Loucy (cell line): ENCODE measurements around the gene DPYSL4.

ENCODE experiments used
- H2AFZ ChIP-seq: fragments of 200-600 bp; sonication (generic); 2 replicates; pipeline ENCODE4 v1.6.0; 2016; ENCODE audit warnings: antibody characterized with exemption, mild to moderate bottlenecking, low read length, moderate library complexity
- H3F3A ChIP-seq: fragments of 200-600 bp; 2 replicates; pipeline ENCODE4 v1.6.0; 2016; ENCODE audit warnings: antibody characterized with exemption, low read depth, mild to moderate bottlenecking
- H3K27me3 ChIP-seq: fragments of 200-600 bp; sonication (generic); 2 replicates; pipeline ENCODE4 v1.6.1; 2014; ENCODE audit warnings: low read length, mild to moderate bottlenecking; ENCODE audit not compliant: insufficient read depth, poor library complexity, severe bottlenecking
- H3K36me3 ChIP-seq: fragments of 200-600 bp; sonication (generic); 2 replicates; pipeline ENCODE4 v1.6.1; 2016; ENCODE audit warnings: low read length; ENCODE audit not compliant: insufficient read depth
- H3K4me1 ChIP-seq: fragments of 200-600 bp; sonication (generic); 2 replicates; pipeline ENCODE4 v1.5.1; 2014; ENCODE audit warnings: low read length, mild to moderate bottlenecking; ENCODE audit not compliant: insufficient read depth, poor library complexity, severe bottlenecking
- H3K4me2 ChIP-seq: fragments of 200-600 bp; sonication (generic); 2 replicates; pipeline ENCODE4 v1.6.0; 2014; ENCODE audit warnings: antibody characterized with exemption, low read length, low read depth, mild to moderate bottlenecking; ENCODE audit not compliant: poor library complexity, severe bottlenecking
- H3K4me3 ChIP-seq: fragments of 200-600 bp; sonication (generic); 2 replicates; pipeline ENCODE4 v1.5.1; 2014; ENCODE audit warnings: low read length, mild to moderate bottlenecking, mixed read lengths; ENCODE audit not compliant: poor library complexity, severe bottlenecking
- H3K79me2 ChIP-seq: fragments of 200-600 bp; sonication (generic); 2 replicates; pipeline ENCODE4 v1.6.1; 2014; ENCODE audit warnings: low read length; ENCODE audit not compliant: insufficient read depth
- H3K9ac ChIP-seq: fragments of 200-600 bp; sonication (generic); 2 replicates; pipeline ENCODE4 v1.6.0; 2014; ENCODE audit warnings: mild to moderate bottlenecking, low read depth, low read length, moderate library complexity; ENCODE audit not compliant: poor library complexity, severe bottlenecking
- H3K9me2 ChIP-seq: fragments of 200-600 bp; sonication (generic); replicated peaks from 2 replicates; pipeline ENCODE4 v1.6.1; 2016; ENCODE audit warnings: low read depth, low read length, mixed read lengths
- H3K9me3 ChIP-seq: fragments of 200-600 bp; sonication (generic); 2 replicates; pipeline ENCODE4 v1.6.1; 2014; ENCODE audit warnings: mild to moderate bottlenecking, antibody characterized with exemption, low read length, low read depth; ENCODE audit not compliant: insufficient read depth
- H4K20me1 ChIP-seq: fragments of 200-600 bp; sonication (generic); 2 replicates; pipeline ENCODE4 v1.6.0; 2014; ENCODE audit warnings: antibody characterized with exemption, low read length, mild to moderate bottlenecking; ENCODE audit not compliant: insufficient read depth, poor library complexity, severe bottlenecking
- CTCF ChIP-seq: fragments of 200-600 bp; sonication (generic); conservative IDR thresholded peaks from 2 replicates; pipeline ENCODE4 v1.5.1; 2014; ENCODE audit warnings: mild to moderate bottlenecking, antibody characterized with exemption, low read length
- EZH2phosphoT487 ChIP-seq: fragments of 200-600 bp; IDR thresholded peaks from 2 replicates; pipeline ENCODE4 v1.6.1; 2018; ENCODE audit warnings: antibody characterized with exemption, mild to moderate bottlenecking, moderate library complexity, borderline replicate concordance

DPYSL4 gene

GRCh38 chr10:132197271-132198067, 10.7 kb downstream of the DPYSL4 start:
- Histone ChIP-seq H3F3A (no peaks in the 10 kb centered on the region), H3K9ac (no peak overlapping the region), H3K4me2 (no peak overlapping the region), H3K27me3 (no peaks in the 10 kb centered on the region), H3K4me1 (no peaks in the 10 kb centered on the region), H3K4me3 (no peak overlapping the region), H2AFZ (no peak overlapping the region), H4K20me1 (no peaks in the 10 kb centered on the region), H3K9me2 (no peaks in the 10 kb centered on the region), H3K9me3 (no peaks in the 10 kb centered on the region; the same call in 1 of the 2 replicates), H3K79me2 (no peaks in the 10 kb centered on the region), H3K36me3 (no peaks in the 10 kb centered on the region)
- no peak for TF ChIP-seq EZH2phosphoT487
- no peak for TF ChIP-seq CTCF

DNA sequence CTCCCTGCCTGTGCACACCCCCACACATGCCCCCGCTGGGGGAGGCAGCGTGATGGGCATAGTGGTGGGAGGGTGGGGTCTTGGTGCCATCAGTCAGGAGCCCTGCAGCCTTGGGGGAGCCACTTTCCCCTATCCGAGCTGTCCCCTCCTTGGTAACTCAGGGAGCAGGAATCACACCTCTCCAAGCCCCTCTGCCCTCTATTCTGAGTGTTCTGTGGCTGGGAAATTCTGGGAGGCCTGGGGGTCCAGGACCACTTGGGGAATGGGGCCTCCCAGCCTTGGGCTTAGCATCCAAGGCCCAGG, 11.3 kb downstream of the DPYSL4 start:
- H4K20me1 ChIP-seq = no peaks in the 10 kb centered on the region
- H3K4me1 ChIP-seq = no peaks in the 10 kb centered on the region
- H3K36me3 ChIP-seq = no peaks in the 10 kb centered on the region
- H3K4me2 ChIP-seq = no peak overlapping the region
- no peaks in the 10 kb centered on the region for H3F3A ChIP-seq
- H3K27me3 ChIP-seq = no peaks in the 10 kb centered on the region
- H3K9ac ChIP-seq = no peak overlapping the region
- no peaks in the 10 kb centered on the region; the same call in 1 of the 2 replicates for H3K9me3 ChIP-seq
- no peak for TF ChIP-seq CTCF
- TF ChIP-seq EZH2phosphoT487 = no peak
- no peaks in the 10 kb centered on the region for H3K9me2 ChIP-seq
- H3K79me2 ChIP-seq = no peaks in the 10 kb centered on the region
- no peak overlapping the region for H2AFZ ChIP-seq
- no peak overlapping the region for H3K4me3 ChIP-seq

GRCh38 chr10:132198381-132199181, 11.8 kb downstream of the DPYSL4 start:
- H3K4me1 ChIP-seq = no peaks in the 10 kb centered on the region
- TF ChIP-seq EZH2phosphoT487 (no peak), CTCF (no peak)
- H3K9me2 ChIP-seq = no peaks in the 10 kb centered on the region
- H3K4me2 ChIP-seq = no peak overlapping the region
- no peaks in the 10 kb centered on the region for H4K20me1 ChIP-seq
- H3K79me2 ChIP-seq = no peaks in the 10 kb centered on the region
- H3K4me3 ChIP-seq = no peak overlapping the region
- H3K9ac ChIP-seq = no peak overlapping the region
- H3F3A ChIP-seq = no peaks in the 10 kb centered on the region
- H3K9me3 ChIP-seq = no peaks in the 10 kb centered on the region; the same call in 1 of the 2 replicates
- H3K27me3 ChIP-seq = no peaks in the 10 kb centered on the region
- H3K36me3 ChIP-seq = no peaks in the 10 kb centered on the region
- H2AFZ ChIP-seq = no peak overlapping the region
